Psoas muscle (tissue), 8 donors: Measurements from ENCODE around the gene SLC5A1. TPM values are rescaled to one million over a fixed set of nuclear protein-coding genes. Genes with fewer than 3 reads are reported as not detected.

ENCODE experiments used
- ATAC-seq, 4 donors: fragments of 200-7000 bp; cut with Tn5 transposase; one replicate each; pipeline ENCODE4 v1.9.1; 2020; ENCODE audit warnings: moderate library complexity in 3 of 4, mild to moderate bottlenecking in 2 of 4
- DNase-seq, 2 donors: peaks; one replicate each; pipeline ENCODE4 v3.0.0-alpha.2; 2020
- H3K27ac ChIP-seq: fragments of 200-600 bp; one replicate; pipeline ENCODE4 v1.8.0; 2022
- H3K27me3 ChIP-seq, 3 donors: fragments of 200-600 bp in 1 of 3; one replicate each; pipeline versions ENCODE4 v1.6.1 to v1.8.0; 2013 to 2022; ENCODE audit warnings: low read length in 2 of 3, mild to moderate bottlenecking in 2 of 3, moderate library complexity in 1 of 3; ENCODE audit not compliant: insufficient read depth in 3 of 3
- H3K36me3 ChIP-seq, 2 donors: fragments of 200-600 bp in 1 of 2; one replicate each; pipeline versions ENCODE4 v1.6.1 to v1.8.0; 2013 to 2022; ENCODE audit warnings: low read depth in 1 of 2, mild to moderate bottlenecking in 1 of 2, moderate library complexity in 1 of 2; ENCODE audit not compliant: insufficient read depth in 1 of 2
- H3K4me1 ChIP-seq: fragments of 200-600 bp; one replicate; pipeline ENCODE4 v1.8.0; 2022
- H3K4me3 ChIP-seq: fragments of 200-600 bp; one replicate; pipeline ENCODE4 v1.8.0; 2022; ENCODE audit warnings: mild to moderate bottlenecking
- H3K9me3 ChIP-seq: fragments of 200-600 bp; one replicate; pipeline ENCODE4 v1.8.0; 2022
- WGBS, 3 donors: extraction: QIAGEN DNeasy Blood & Tissue Kit; methylation state at CpG; one replicate each; pipeline versions ENCODE4 v1.1.6 to v1.1.7; 2013; 5-methylcytosine and 5-hydroxymethylcytosine counted together
- intact Hi-C, 2 donors: fragments of 100-400 bp; cut with DNase I; formaldehyde crosslinking; loops; one replicate each; pipeline versions ENCODE4 v1.11.0 to v1.14.2; 2022
- polyA plus RNA-seq, 3 donors: library from polyadenylated mRNA; stranded (reverse); fragments of 200-250 nt; gene quantifications; one replicate each; pipeline ENCODE4 v1.2.3, GENCODE V29; 2013
- total RNA-seq, 4 donors: library from RNA; stranded (reverse); fragmentation: NEBNext Ultra II Directional in 2 of 4; extraction: Animal tissue kit (Norgen Biotek cat#: 25700) in 2 of 4; gene quantifications; one replicate each; pipeline versions ENCODE4 v1.2.1 to v1.2.4, GENCODE V29; 2021 to 2023
- TF ChIP-seq, protein P1 (sequence below): fragments of 200-600 bp; IDR thresholded peaks from one replicate; pipeline ENCODE4 v1.8.0; 2022; ENCODE audit warnings: antibody characterized with exemption
- donor health status: healthy with polysubstance abuse.
- donor health status: DM: no; HTN: no; CAD: no; lungs with moderate emphysema.
- donor health status: Bipolar disorder and iron deficiency.
- donor health status: healthy.
- donor health status: DM: yes; HTN: yes; CAD: no.
- donor health status: DM: no; HTN: no; CAD: no.
- donor health status: DM: no; HTN: no; CAD: no.
- donor health status: DM: yes; HTN: yes; CAD: no.

SLC5A1 gene
- total and polyA plus RNA-seq, 7 donors: 0.06 to 2.0 (median 0.26) TPM

DNA sequence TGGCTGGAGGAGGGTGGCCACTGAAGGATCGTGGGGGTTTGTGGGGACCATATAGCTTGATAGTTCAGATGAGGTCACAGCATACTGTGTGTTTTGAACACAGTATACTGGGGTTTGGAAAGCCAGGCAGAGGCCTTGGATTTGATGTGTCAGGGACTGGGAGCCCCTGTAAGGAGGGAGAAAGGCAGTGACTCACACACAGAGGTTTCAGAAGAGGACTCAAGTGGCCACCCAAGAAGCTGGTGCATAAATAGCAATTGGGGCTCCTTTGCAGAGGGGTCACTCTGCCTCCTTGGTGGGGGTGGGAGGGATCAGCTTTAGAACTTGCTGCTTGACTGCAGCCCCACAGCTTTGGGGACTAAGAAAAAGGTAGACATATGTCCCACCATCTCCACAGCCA lies 39.3 kb downstream of the SLC5A1 start:
- 71 to 80% (median 76%) methylated on average over 1 of the region's 1 CpG for WGBS, 3 donors
- Histone ChIP-seq H3K9me3 (no peaks in the 10 kb centered on the region), H3K36me3 (no peaks in the 10 kb centered on the region), H3K4me1 (peaks cover 17% of the 10 kb centered on the region), H3K27ac (no peak overlapping the region), H3K27me3 (no peaks in the 10 kb centered on the region), H3K4me3 (no peak overlapping the region)
- intact Hi-C loops: no loop called here
- DNase-seq (no peak), ATAC-seq (no peak)
- TF ChIP-seq, protein P1, sequence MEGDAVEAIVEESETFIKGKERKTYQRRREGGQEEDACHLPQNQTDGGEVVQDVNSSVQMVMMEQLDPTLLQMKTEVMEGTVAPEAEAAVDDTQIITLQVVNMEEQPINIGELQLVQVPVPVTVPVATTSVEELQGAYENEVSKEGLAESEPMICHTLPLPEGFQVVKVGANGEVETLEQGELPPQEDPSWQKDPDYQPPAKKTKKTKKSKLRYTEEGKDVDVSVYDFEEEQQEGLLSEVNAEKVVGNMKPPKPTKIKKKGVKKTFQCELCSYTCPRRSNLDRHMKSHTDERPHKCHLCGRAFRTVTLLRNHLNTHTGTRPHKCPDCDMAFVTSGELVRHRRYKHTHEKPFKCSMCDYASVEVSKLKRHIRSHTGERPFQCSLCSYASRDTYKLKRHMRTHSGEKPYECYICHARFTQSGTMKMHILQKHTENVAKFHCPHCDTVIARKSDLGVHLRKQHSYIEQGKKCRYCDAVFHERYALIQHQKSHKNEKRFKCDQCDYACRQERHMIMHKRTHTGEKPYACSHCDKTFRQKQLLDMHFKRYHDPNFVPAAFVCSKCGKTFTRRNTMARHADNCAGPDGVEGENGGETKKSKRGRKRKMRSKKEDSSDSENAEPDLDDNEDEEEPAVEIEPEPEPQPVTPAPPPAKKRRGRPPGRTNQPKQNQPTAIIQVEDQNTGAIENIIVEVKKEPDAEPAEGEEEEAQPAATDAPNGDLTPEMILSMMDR: no peak

DNA sequence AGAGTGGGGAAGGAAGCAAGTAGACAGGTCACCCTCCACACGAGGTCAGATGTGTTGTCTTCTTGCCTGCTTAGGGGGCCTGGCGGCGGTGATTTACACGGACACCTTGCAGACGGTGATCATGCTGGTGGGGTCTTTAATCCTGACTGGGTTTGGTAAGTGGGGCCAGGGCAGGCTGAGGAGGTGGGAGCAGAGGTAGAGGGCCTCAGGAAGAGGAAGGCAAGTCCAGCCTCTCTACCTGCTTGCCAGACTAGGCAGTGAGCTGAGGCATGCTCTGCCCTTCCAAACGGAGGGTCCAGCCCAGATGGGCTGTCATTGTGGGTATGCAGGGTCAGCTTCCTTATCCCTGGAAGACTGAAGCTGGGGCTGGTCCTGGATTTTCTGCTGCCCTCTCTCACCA lies 39.9 kb downstream of the SLC5A1 start:
- no peaks in the 10 kb centered on the region for H3K27me3 ChIP-seq
- no peak for ATAC-seq
- H3K9me3 ChIP-seq: no peaks in the 10 kb centered on the region
- H3K27ac ChIP-seq: no peak overlapping the region
- H3K36me3 ChIP-seq: no peaks in the 10 kb centered on the region
- DNase-seq: no peak
- 67 to 71% (median 71%) methylated on average over 6 of the region's 6 CpGs for WGBS, 3 donors
- TF ChIP-seq, protein P1: no peak
- intact Hi-C loops: no loop called here
- peaks cover 17% of the 10 kb centered on the region for H3K4me1 ChIP-seq
- H3K4me3 ChIP-seq: no peak overlapping the region

DNA sequence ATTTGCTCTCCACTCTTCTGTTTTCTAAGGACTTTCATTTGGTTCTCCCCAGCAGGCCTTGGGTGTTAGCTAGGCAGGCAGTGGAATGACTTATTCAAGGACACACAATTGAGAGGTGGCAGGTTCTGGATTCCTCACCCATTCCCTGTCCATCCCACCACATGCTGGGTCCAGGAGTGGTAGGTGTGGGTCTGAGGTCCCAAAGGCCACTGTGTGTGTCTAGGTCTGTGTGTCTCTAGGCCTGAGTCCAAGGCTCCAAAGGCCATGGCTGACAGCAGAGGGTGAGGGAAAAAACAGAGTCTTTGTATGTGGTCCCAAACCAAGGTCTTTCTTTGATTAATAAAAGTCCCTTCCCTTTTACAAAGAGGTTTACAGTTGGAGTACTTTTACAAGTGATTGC lies 40.8 kb downstream of the SLC5A1 start:
- ATAC-seq: no peak
- TF ChIP-seq, protein P1: no peak
- intact Hi-C loops: no loop called here

DNA sequence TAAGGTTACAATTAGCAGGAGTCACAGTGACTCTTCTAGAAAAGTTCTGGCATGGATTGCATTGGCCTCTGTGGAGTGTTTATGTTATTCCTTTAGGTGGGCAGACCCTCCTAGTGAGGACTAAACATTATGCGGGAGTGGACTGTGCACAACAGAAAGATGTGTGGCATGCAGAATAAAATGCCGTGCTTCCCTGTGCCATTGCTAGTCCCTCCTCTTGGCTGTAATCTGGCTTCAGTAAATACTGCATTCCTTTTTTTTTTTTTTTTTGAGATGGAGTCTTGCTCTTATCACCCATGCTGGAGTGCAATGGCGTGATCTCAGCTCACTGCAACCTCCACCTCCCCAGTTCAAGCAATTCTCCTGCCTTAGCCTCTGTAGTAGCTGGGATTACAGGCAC lies 45.0 kb downstream of the SLC5A1 start:
- H3K27ac ChIP-seq: no peak overlapping the region
- H3K4me1 ChIP-seq: no peaks in the 10 kb centered on the region
- DNase-seq: no peak
- ATAC-seq: no peak
- intact Hi-C loops: no loop called here
- WGBS, 3 donors: 73 to 83% (median 77%) methylated on average over 3 of the region's 3 CpGs
- H3K36me3 ChIP-seq: no peaks in the 10 kb centered on the region
- TF ChIP-seq, protein P1: no peak
- H3K4me3 ChIP-seq: no peak overlapping the region
- no peaks in the 10 kb centered on the region for H3K27me3 ChIP-seq
- H3K9me3 ChIP-seq: no peaks in the 10 kb centered on the region

More for the DNA sequence above, 40.8 kb downstream of the SLC5A1 start:
- Histone ChIP-seq H3K36me3 (no peaks in the 10 kb centered on the region), H3K9me3 (no peaks in the 10 kb centered on the region), H3K4me1 (peaks cover 10% of the 10 kb centered on the region), H3K4me3 (no peak overlapping the region), H3K27me3 (no peaks in the 10 kb centered on the region), H3K27ac (no peak overlapping the region)
- no peak for DNase-seq

DNA sequence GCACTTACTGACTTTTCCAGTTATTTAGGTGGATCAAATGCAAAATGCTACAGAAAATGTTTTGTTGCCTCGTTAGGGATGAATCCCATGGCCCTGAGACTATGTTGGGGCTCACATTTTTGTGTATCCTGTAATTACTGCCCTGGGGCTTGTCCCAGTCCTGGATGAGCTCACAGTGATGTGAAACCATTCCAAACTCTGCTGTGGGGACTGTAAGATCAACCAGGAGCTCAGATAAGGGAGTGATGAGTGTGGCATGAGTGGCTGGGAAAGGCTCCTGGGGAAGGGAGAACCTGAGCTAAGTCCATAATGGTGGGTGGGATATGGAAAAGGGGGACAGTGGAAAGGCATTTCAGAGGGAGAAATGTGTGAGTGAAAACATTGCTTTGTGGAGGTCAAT lies 54.0 kb downstream of the SLC5A1 start:
- 32 to 45% (median 40%) methylated on average over 1 of the region's 1 CpG for WGBS, 3 donors
- H3K27ac ChIP-seq: no peak overlapping the region
- H3K27me3 ChIP-seq: peaks cover 0 to 3% (median 0%) of the 10 kb centered on the region in 3 donors
- ATAC-seq: no peak
- intact Hi-C loops: no loop called here
- no peak for DNase-seq
- TF ChIP-seq, protein P1: no peak
- H3K36me3 ChIP-seq: no peaks in the 10 kb centered on the region
- no peaks in the 10 kb centered on the region for H3K9me3 ChIP-seq
- no peaks in the 10 kb centered on the region for H3K4me1 ChIP-seq
- H3K4me3 ChIP-seq: no peak overlapping the region
